ENCODE data around the gene SYCP2.

- TF ChIP-seq POLR2A (IDR thresholded peaks at IDR 0.05): no peak
- no peak for TF ChIP-seq CTCF (IDR thresholded peaks at IDR 0.05)
Observed at GRCh38 chr20:59814840-59815340, 118.5 kb downstream of the SYCP2 start.
